Measurements from ENCODE around the gene CTXN2. TPM values are rescaled to one million over a fixed set of nuclear protein-coding genes. Genes with fewer than 3 reads are reported as not detected.

CTXN2 gene
- total RNA-seq, result not detected in 2 replicates

DNA sequence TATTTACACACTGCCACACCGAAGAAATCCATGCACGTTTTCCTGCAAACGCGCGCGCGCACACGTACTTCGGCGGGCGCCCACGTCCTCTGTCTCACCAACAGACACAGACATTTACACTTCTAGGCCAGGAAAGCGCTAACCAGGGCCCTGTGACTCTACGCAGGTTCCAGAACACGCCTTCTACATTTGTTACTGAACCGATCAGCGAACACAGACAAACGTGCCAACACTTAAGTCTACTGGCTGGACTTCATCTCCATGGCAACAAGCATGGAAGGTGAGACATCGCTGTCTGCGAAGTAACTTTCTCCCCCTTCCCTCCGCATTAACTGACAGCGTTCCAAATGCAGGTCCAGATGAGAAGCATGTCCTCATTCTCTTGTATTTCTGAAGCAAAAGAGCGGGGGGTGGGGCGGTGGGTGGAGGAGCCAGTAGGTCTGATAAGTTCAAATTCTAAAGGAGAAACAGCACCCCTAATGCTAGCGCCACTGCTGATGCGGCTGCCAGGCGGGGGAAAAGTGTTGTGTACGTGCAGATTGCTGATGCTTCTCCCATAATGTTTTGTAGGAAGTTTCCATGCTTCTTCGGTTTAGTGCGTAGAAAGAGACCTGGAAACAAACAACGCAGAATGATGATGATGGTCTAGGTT lies at the start of gene CTXN2:
TSS of gene CTXN2 (plus strand) at position 92 of the 652 bp plus-strand sequence. CDS start 9,636 bp downstream, outside the sequence.

DNA sequence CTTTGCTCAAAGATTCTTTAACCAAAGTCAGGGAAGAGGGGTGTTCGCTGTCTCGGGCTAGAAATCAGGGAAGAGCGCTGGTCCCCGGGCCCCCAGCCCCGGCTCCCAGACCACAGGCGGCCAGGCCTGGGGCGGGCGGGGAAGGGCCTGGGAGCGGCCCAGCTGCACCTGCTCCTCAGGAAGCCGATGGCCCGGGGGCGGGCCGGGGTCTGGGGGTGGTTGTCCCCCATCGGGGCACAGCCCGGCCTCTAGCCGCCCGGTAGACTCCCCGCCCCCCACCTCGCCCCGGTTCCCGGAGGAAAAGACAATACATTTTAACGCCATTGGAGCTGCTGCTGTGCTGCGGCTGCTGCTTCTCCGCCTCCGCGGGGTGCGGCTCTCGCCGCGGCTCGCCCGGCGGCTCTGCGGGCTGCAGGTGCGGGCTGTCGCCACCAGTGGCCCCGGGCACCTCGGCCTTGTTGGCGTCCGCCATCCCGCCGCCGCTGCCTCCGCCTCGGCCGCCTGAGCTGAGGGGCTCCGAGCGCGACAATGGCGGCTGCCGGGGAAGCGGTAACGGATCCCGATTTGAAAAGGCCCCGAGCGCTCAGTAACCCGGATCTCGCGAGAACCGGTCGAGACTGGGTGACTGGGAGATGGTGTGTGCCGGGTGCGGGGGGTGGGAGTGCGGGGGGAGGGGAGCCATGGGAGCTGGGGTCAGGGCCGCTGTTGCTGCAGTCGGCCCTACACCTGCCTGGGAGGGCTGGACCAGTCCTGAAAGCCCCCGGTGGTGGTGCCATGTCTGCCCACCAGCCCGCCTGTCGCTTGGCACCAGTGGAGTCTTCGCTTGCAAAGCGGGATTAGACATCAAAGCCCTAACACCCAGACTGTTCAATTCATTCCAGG lies 13.5 kb upstream of the CTXN2 start, which contains the start of gene MYEF2:
TSS of gene MYEF2 (minus strand) at position 530 of the 882 bp plus-strand sequence. CDS start at position 472, 58 bp downstream.

DNA sequence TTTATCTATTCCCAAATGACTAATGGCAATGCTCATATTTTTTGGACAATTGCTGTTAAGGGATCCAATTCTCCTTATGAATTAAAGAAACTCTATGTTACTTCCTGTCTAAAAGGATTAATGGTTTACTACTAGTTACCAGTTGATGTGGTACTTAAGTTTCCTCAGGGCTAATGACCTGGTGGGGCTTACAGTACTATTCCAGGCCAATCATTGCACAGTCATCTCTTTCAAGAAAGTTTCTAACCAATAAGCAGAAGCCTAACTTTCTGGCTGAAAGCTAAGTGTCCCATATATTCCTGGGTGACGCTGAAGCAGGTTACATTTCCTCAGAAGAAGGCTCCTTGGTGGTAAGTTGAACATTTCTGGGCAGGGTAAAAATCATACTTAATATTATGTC lies 14.5 kb downstream of the CTXN2 start, which contains the start of gene SLC12A1:
TSS of gene SLC12A1 (plus strand) at position 322 of the 400 bp plus-strand sequence. CDS start 1,418 bp downstream, outside the sequence.

Other genes with a start within 250 kb of the CTXN2 start
- not detected in 2 replicates for gene SLC24A5, start 70.7 kb upstream of the CTXN2 start, total RNA-seq
- 3.3 and 9.1 TPM in 2 replicates for gene MYEF2, start 13.4 kb upstream of the CTXN2 start, total RNA-seq
- gene SLC12A1, start 14.6 kb downstream of the CTXN2 start, total RNA-seq, result not detected in 2 replicates
- gene DUT, start 139.8 kb downstream of the CTXN2 start, total RNA-seq, result 39.2 and 54.9 TPM in 2 replicates

Measured in smooth muscle cell of the umbilical artery (primary cell).